ENCODE results near the gene TAS2R20. TPM values are rescaled to one million over a fixed set of nuclear protein-coding genes. Genes with fewer than 3 reads are reported as not detected.
"Not testable (repeated sequence)": the region's sequence is repeated elsewhere in the genome, so short reads cannot be mapped to it uniquely, and the experiment has no call there.

TAS2R20 gene
- 2.1 TPM in 2 replicates for total RNA-seq

GRCh38 chr12:10998204-10998603, at the start of gene TAS2R20:
Gene TAS2R20, minus strand, starts transcription at chr12:10998304. Its CDS starts 429 bp downstream, at chr12:10997875.
- Mint-ChIP-seq H3K27ac (no peak within 1 kb of the TSS), H3K9me3 (no peaks in the 10 kb centered on the region), H3K4me1 (ENCODE audit: low read depth) (no peaks in the 10 kb centered on the region), H3K27me3 (ENCODE audit: insufficient read depth) (no peaks in the 10 kb centered on the region), H3K4me3 (no peak within 1 kb of the TSS), H3K36me3 (ENCODE audit: low read depth) (peaks cover 9% of the 10 kb centered on the region)
- no peak for DNase-seq (ENCODE audit: low spot score)
- intact Hi-C loops (cut with micrococcal nuclease) = no loop called here

GRCh38 chr12:11041366-11041765, 43.3 kb upstream of the TAS2R20 start:
- H3K27ac Mint-ChIP-seq; intact Hi-C loops (cut with micrococcal nuclease); DNase-seq (ENCODE audit: low spot score); H3K4me3 Mint-ChIP-seq; H3K27me3 Mint-ChIP-seq (ENCODE audit: insufficient read depth); H3K4me1 Mint-ChIP-seq (ENCODE audit: low read depth); H3K9me3 Mint-ChIP-seq: not testable (repeated sequence)
- peaks cover 17% of the 10 kb centered on the region for H3K36me3 Mint-ChIP-seq (ENCODE audit: low read depth)

- H3K36me3 Mint-ChIP-seq (ENCODE audit: low read depth) = peaks cover 15% of the 10 kb centered on the region
- peaks cover 4% of the 10 kb centered on the region for H3K4me1 Mint-ChIP-seq (ENCODE audit: low read depth)
Observed at GRCh38 chr12:11040162-11040561, 42.1 kb upstream of the TAS2R20 start.

GRCh38 chr12:11039171-11039570, 41.1 kb upstream of the TAS2R20 start:
- Mint-ChIP-seq H3K4me1 (ENCODE audit: low read depth) (peaks cover under 1% of the 10 kb centered on the region), H3K27me3 (ENCODE audit: insufficient read depth) (no peaks in the 10 kb centered on the region), H3K36me3 (ENCODE audit: low read depth) (peaks cover 7% of the 10 kb centered on the region), H3K9me3 (peaks cover under 1% of the 10 kb centered on the region), H3K27ac (no peak overlapping the region), H3K4me3 (no peak overlapping the region)
- no peak for DNase-seq (ENCODE audit: low spot score)
- intact Hi-C loops (cut with micrococcal nuclease) = no loop called here

More at GRCh38 chr12:11040162-11040561, 42.1 kb upstream of the TAS2R20 start:
- Mint-ChIP-seq H3K9me3 (peaks cover 4% of the 10 kb centered on the region), H3K27ac (no peak overlapping the region), H3K27me3 (ENCODE audit: insufficient read depth) (no peaks in the 10 kb centered on the region), H3K4me3 (no peak overlapping the region)
- no peak for DNase-seq (ENCODE audit: low spot score)
- intact Hi-C loops (cut with micrococcal nuclease) = no loop called here

- H3K27ac Mint-ChIP-seq; DNase-seq (ENCODE audit: low spot score); H3K4me3 Mint-ChIP-seq; H3K27me3 Mint-ChIP-seq (ENCODE audit: insufficient read depth); intact Hi-C loops (cut with micrococcal nuclease); H3K4me1 Mint-ChIP-seq (ENCODE audit: low read depth); H3K9me3 Mint-ChIP-seq: not testable (repeated sequence)
- peaks cover 14% of the 10 kb centered on the region for H3K36me3 Mint-ChIP-seq (ENCODE audit: low read depth)
Observed at GRCh38 chr12:11033959-11034358, 35.9 kb upstream of the TAS2R20 start.

- Mint-ChIP-seq H3K36me3 (ENCODE audit: low read depth) (peaks cover 26% of the 10 kb centered on the region), H3K27me3 (ENCODE audit: insufficient read depth) (no peaks in the 10 kb centered on the region)
Observed at GRCh38 chr12:11031307-11031706, 33.2 kb upstream of the TAS2R20 start, which contains the start of gene TAS2R31. Gene TAS2R31, minus strand, starts transcription at chr12:11031407. Its CDS starts 72 bp downstream, at chr12:11031335.

GRCh38 chr12:11026118-11026517, 28.0 kb upstream of the TAS2R20 start:
- H3K4me1 Mint-ChIP-seq (ENCODE audit: low read depth) = peaks cover 4% of the 10 kb centered on the region
- peaks cover 2% of the 10 kb centered on the region for H3K27me3 Mint-ChIP-seq (ENCODE audit: insufficient read depth)
- H3K27ac Mint-ChIP-seq = no peak overlapping the region
- H3K4me3 Mint-ChIP-seq = no peak overlapping the region
- no peak for DNase-seq (ENCODE audit: low spot score)
- intact Hi-C loops (cut with micrococcal nuclease) = no loop called here
- peaks cover 34% of the 10 kb centered on the region for H3K36me3 Mint-ChIP-seq (ENCODE audit: low read depth)
- peaks cover 20% of the 10 kb centered on the region for H3K9me3 Mint-ChIP-seq

More at GRCh38 chr12:11031307-11031706, 33.2 kb upstream of the TAS2R20 start, which contains the start of gene TAS2R31:
- H3K4me3 Mint-ChIP-seq = no peak within 1 kb of the TSS
- H3K27ac Mint-ChIP-seq = no peak within 1 kb of the TSS
- no peaks in the 10 kb centered on the region for H3K4me1 Mint-ChIP-seq (ENCODE audit: low read depth)
- H3K9me3 Mint-ChIP-seq = peaks cover 3% of the 10 kb centered on the region
- DNase-seq (ENCODE audit: low spot score) = no peak
- intact Hi-C loops (cut with micrococcal nuclease) = no loop called here

GRCh38 chr12:11023387-11023786, 25.3 kb upstream of the TAS2R20 start:
- H3K4me3 Mint-ChIP-seq = no peak overlapping the region
- H3K36me3 Mint-ChIP-seq (ENCODE audit: low read depth) = peaks cover 23% of the 10 kb centered on the region
- no peak for DNase-seq (ENCODE audit: low spot score)
- intact Hi-C loops (cut with micrococcal nuclease) = no loop called here
- H3K27ac Mint-ChIP-seq = no peak overlapping the region
- H3K9me3 Mint-ChIP-seq = peaks cover 17% of the 10 kb centered on the region
- peaks cover 2% of the 10 kb centered on the region for H3K27me3 Mint-ChIP-seq (ENCODE audit: insufficient read depth)
- H3K4me1 Mint-ChIP-seq (ENCODE audit: low read depth) = peaks cover 4% of the 10 kb centered on the region

GRCh38 chr12:11022520-11022919, 24.4 kb upstream of the TAS2R20 start, which contains the start of gene TAS2R19:
Gene TAS2R19, minus strand, starts transcription at chr12:11022620. Its CDS starts 49 bp downstream, at chr12:11022571.
- DNase-seq (ENCODE audit: low spot score) = no peak
- H3K27me3 Mint-ChIP-seq (ENCODE audit: insufficient read depth) = peaks cover 2% of the 10 kb centered on the region
- peaks cover 17% of the 10 kb centered on the region for H3K9me3 Mint-ChIP-seq
- no peak within 1 kb of the TSS for H3K4me3 Mint-ChIP-seq
- peaks cover 4% of the 10 kb centered on the region for H3K4me1 Mint-ChIP-seq (ENCODE audit: low read depth)
- H3K27ac Mint-ChIP-seq = no peak within 1 kb of the TSS
- peaks cover 17% of the 10 kb centered on the region for H3K36me3 Mint-ChIP-seq (ENCODE audit: low read depth)
- intact Hi-C loops (cut with micrococcal nuclease) = no loop called here

- Mint-ChIP-seq H3K36me3 (ENCODE audit: low read depth) (peaks cover 7% of the 10 kb centered on the region), H3K4me1 (ENCODE audit: low read depth) (peaks cover 4% of the 10 kb centered on the region), H3K27ac (no peak overlapping the region), H3K27me3 (ENCODE audit: insufficient read depth) (peaks cover 2% of the 10 kb centered on the region), H3K4me3 (no peak overlapping the region), H3K9me3 (no peaks in the 10 kb centered on the region)
- no peak for DNase-seq (ENCODE audit: low spot score)
- intact Hi-C loops (cut with micrococcal nuclease) = no loop called here
Observed at GRCh38 chr12:11016937-11017336, 18.8 kb upstream of the TAS2R20 start.

GRCh38 chr12:11015775-11016430, 17.8 kb upstream of the TAS2R20 start:
- Mint-ChIP-seq H3K4me1 (ENCODE audit: low read depth) (no peaks in the 10 kb centered on the region), H3K27me3 (ENCODE audit: insufficient read depth) (peaks cover 2% of the 10 kb centered on the region), H3K27ac (no peak overlapping the region), H3K36me3 (ENCODE audit: low read depth) (peaks cover 6% of the 10 kb centered on the region), H3K4me3 (no peak overlapping the region), H3K9me3 (no peaks in the 10 kb centered on the region)
- intact Hi-C loops (cut with micrococcal nuclease) = no loop called here
- DNase-seq (ENCODE audit: low spot score) = no peak

GRCh38 chr12:11014234-11014633, 16.1 kb upstream of the TAS2R20 start:
- H3K4me1 Mint-ChIP-seq (ENCODE audit: low read depth) = no peaks in the 10 kb centered on the region
- intact Hi-C loops (cut with micrococcal nuclease) = no loop called here
- no peak for DNase-seq (ENCODE audit: low spot score)
- peaks cover 2% of the 10 kb centered on the region for H3K27me3 Mint-ChIP-seq (ENCODE audit: insufficient read depth)
- no peak overlapping the region for H3K4me3 Mint-ChIP-seq
- H3K36me3 Mint-ChIP-seq (ENCODE audit: low read depth) = peaks cover 6% of the 10 kb centered on the region
- H3K9me3 Mint-ChIP-seq = no peaks in the 10 kb centered on the region
- no peak overlapping the region for H3K27ac Mint-ChIP-seq

- peaks cover 2% of the 10 kb centered on the region for H3K36me3 Mint-ChIP-seq (ENCODE audit: low read depth)
- intact Hi-C loops (cut with micrococcal nuclease) = no loop called here
- DNase-seq (ENCODE audit: low spot score) = no peak
- H3K27me3 Mint-ChIP-seq (ENCODE audit: insufficient read depth) = no peaks in the 10 kb centered on the region
- H3K27ac Mint-ChIP-seq = no peak overlapping the region
- no peaks in the 10 kb centered on the region for H3K4me1 Mint-ChIP-seq (ENCODE audit: low read depth)
- no peaks in the 10 kb centered on the region for H3K9me3 Mint-ChIP-seq
- H3K4me3 Mint-ChIP-seq = no peak overlapping the region
Observed at GRCh38 chr12:11007608-11008007, 9.5 kb upstream of the TAS2R20 start.

Data from activated T-helper 1 cell treated with anti-CD3 and anti-CD28 coated beads, Interleukin-12 subunit alpha, Interleukin-12 subunit beta, Interleukin-2, Interleukin-4 antibody, amounts not matched to agents 30 ng/mL and 10 ng/mL and 1 ng/mL, durations not matched to agents 14 hours and 24 hours and 36 hours (primary cell).